ENCODE results near the gene SLC38A2. TPM values are rescaled to one million over a fixed set of nuclear protein-coding genes. Genes with fewer than 3 reads are reported as not detected.

Gene SLC38A2
- total RNA-seq, 1 donor = 1,020 TPM

DNA sequence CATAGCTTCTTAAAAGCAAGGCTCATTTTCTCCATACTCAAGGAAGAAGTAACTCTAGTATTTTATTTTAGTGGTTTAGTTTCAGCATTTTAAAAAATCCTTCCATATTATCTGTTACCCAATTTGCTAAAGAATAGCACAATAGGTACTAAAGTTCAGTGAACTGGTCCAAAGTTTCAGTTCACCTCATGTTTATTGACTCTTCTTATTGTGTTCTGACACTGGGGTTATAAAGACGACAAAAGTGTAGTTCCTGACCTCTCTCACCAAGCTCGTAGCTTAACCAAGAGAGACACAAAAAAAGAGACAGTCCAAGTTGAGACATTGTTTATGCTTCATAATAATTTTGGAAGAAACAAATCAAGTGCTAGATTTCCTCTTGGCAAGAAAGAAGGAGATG, 40.8 kb upstream of the SLC38A2 start:
- Histone ChIP-seq H4K20me1 (ENCODE audit: insufficient read depth, low read length) (no peaks in the 10 kb centered on the region), H3K4me3 (ENCODE audit: insufficient read depth, low read length) (no peak overlapping the region), H2AFZ (ENCODE audit: low read length) (peak overlapping the region; percentile 61), H3K36me3 (ENCODE audit: insufficient read depth, low read length) (no peaks in the 10 kb centered on the region), H3K27me3 (ENCODE audit: insufficient read depth, low read length) (no peaks in the 10 kb centered on the region), H3K9me3 (ENCODE audit: low read depth, low read length) (no peaks in the 10 kb centered on the region), H3K4me2 (ENCODE audit: insufficient read depth, low read length) (no peak overlapping the region), H3K4me1 (ENCODE audit: insufficient read depth, low read length) (peaks cover 26% of the 10 kb centered on the region), H3K79me2 (ENCODE audit: insufficient read depth, low read length) (no peaks in the 10 kb centered on the region), H3K27ac (ENCODE audit: low read depth, low read length) (no peak overlapping the region)
- no peak for DNase-seq (ENCODE audit: insufficient read length, low spot score, missing footprints)
- no peak for TF ChIP-seq CTCF (IDR thresholded peaks at IDR 0.05; ENCODE audit: extremely low read depth, low read depth, low read length)

GRCh38 chr12:46412857-46413256, 40.3 kb upstream of the SLC38A2 start:
- Histone ChIP-seq H3K9me3 (ENCODE audit: low read depth, low read length) (no peaks in the 10 kb centered on the region), H2AFZ (ENCODE audit: low read length) (no peak overlapping the region), H3K79me2 (ENCODE audit: insufficient read depth, low read length) (no peaks in the 10 kb centered on the region), H3K4me3 (ENCODE audit: insufficient read depth, low read length) (no peak overlapping the region), H3K27ac (ENCODE audit: low read depth, low read length) (no peak overlapping the region), H3K4me2 (ENCODE audit: insufficient read depth, low read length) (no peak overlapping the region), H3K36me3 (ENCODE audit: insufficient read depth, low read length) (no peaks in the 10 kb centered on the region), H4K20me1 (ENCODE audit: insufficient read depth, low read length) (no peaks in the 10 kb centered on the region), H3K4me1 (ENCODE audit: insufficient read depth, low read length) (peaks cover 28% of the 10 kb centered on the region), H3K27me3 (ENCODE audit: insufficient read depth, low read length) (no peaks in the 10 kb centered on the region)
- DNase-seq (ENCODE audit: insufficient read length, low spot score, missing footprints) = no peak
- TF ChIP-seq CTCF (IDR thresholded peaks at IDR 0.05; ENCODE audit: extremely low read depth, low read depth, low read length) = no peak

- DNase-seq (ENCODE audit: insufficient read length, low spot score, missing footprints) = no peak
- H4K20me1 ChIP-seq (ENCODE audit: insufficient read depth, low read length) = no peaks in the 10 kb centered on the region
- H3K36me3 ChIP-seq (ENCODE audit: insufficient read depth, low read length) = no peaks in the 10 kb centered on the region
- no peak overlapping the region for H3K27ac ChIP-seq (ENCODE audit: low read depth, low read length)
- H3K4me1 ChIP-seq (ENCODE audit: insufficient read depth, low read length) = peaks cover 38% of the 10 kb centered on the region
- H2AFZ ChIP-seq (ENCODE audit: low read length) = no peak overlapping the region
- no peak overlapping the region for H3K4me3 ChIP-seq (ENCODE audit: insufficient read depth, low read length)
- no peaks in the 10 kb centered on the region for H3K27me3 ChIP-seq (ENCODE audit: insufficient read depth, low read length)
- no peak overlapping the region for H3K4me2 ChIP-seq (ENCODE audit: insufficient read depth, low read length)
- no peaks in the 10 kb centered on the region for H3K79me2 ChIP-seq (ENCODE audit: insufficient read depth, low read length)
- H3K9me3 ChIP-seq (ENCODE audit: low read depth, low read length) = no peaks in the 10 kb centered on the region
- no peak for TF ChIP-seq CTCF (IDR thresholded peaks at IDR 0.05; ENCODE audit: extremely low read depth, low read depth, low read length)
These were observed 37.9 kb upstream of the SLC38A2 start for GRCh38 chr12:46410495-46410894.

DNA sequence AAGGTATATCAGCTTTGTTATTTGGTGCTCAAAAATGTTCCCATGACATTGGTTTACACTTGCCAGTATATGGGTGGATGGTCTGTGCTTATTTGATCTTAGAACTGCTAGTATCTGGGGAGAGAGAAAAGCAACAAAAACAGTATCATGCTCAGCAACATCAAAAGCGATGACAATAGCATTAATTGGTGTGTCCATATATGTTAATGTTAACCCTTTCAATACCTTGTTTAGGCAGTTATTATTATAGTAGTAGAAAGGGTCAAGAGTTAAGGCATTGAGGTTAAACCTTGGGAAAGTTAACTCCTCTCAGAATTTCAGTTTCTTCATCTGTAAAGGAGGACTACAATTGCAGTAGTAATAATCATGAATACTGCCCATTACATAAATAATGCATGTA, 37.4 kb upstream of the SLC38A2 start:
- Histone ChIP-seq H2AFZ (ENCODE audit: low read length) (no peak overlapping the region), H3K27ac (ENCODE audit: low read depth, low read length) (no peak overlapping the region), H3K9me3 (ENCODE audit: low read depth, low read length) (no peaks in the 10 kb centered on the region), H3K4me2 (ENCODE audit: insufficient read depth, low read length) (no peak overlapping the region), H3K4me3 (ENCODE audit: insufficient read depth, low read length) (no peak overlapping the region), H3K4me1 (ENCODE audit: insufficient read depth, low read length) (peaks cover 33% of the 10 kb centered on the region), H4K20me1 (ENCODE audit: insufficient read depth, low read length) (no peaks in the 10 kb centered on the region), H3K27me3 (ENCODE audit: insufficient read depth, low read length) (no peaks in the 10 kb centered on the region), H3K79me2 (ENCODE audit: insufficient read depth, low read length) (no peaks in the 10 kb centered on the region), H3K36me3 (ENCODE audit: insufficient read depth, low read length) (no peaks in the 10 kb centered on the region)
- TF ChIP-seq CTCF (IDR thresholded peaks at IDR 0.05; ENCODE audit: extremely low read depth, low read depth, low read length) = no peak
- DNase-seq (ENCODE audit: insufficient read length, low spot score, missing footprints) = no peak
